GM19043 (cell line): Measurements from ENCODE around the gene PTCRA.

Experiments
- ATAC-seq: cut with Tn5 transposase; IDR thresholded peaks from one replicate; pipeline ENCODE4 v1.9.1; 2021; ENCODE audit warnings: low read depth; ENCODE audit not compliant: unreplicated experiment

PTCRA gene

GRCh38 chr6:42969431-42969830 is 53.6 kb downstream of the PTCRA start:
- no peak for ATAC-seq

- no peak for ATAC-seq
Observed at GRCh38 chr6:42969934-42970333, 54.1 kb downstream of the PTCRA start.

GRCh38 chr6:42970871-42971612 is 55.2 kb downstream of the PTCRA start:
- no peak for ATAC-seq

GRCh38 chr6:42971746-42972327 is 56.0 kb downstream of the PTCRA start:
- ATAC-seq = no peak

DNA sequence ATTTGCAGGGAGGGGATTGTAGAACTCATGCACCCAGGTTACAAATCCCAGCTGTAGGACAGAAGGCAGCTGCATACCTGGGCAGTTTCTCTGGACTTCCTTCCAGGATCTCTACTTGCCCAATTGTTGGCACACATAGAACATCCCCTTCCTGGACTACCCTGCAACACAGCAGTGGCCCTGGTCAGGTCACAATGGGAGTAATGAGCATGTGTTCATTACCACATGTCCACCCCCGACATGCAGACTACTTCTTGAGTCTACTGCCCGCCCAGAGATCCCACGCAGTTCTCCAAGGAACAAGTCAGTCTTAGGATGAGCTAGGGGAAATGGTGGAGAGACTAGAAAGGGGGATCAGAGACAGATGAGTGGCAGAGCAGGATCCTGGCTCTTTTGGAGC is 58.1 kb downstream of the PTCRA start:
- no peak for ATAC-seq

DNA sequence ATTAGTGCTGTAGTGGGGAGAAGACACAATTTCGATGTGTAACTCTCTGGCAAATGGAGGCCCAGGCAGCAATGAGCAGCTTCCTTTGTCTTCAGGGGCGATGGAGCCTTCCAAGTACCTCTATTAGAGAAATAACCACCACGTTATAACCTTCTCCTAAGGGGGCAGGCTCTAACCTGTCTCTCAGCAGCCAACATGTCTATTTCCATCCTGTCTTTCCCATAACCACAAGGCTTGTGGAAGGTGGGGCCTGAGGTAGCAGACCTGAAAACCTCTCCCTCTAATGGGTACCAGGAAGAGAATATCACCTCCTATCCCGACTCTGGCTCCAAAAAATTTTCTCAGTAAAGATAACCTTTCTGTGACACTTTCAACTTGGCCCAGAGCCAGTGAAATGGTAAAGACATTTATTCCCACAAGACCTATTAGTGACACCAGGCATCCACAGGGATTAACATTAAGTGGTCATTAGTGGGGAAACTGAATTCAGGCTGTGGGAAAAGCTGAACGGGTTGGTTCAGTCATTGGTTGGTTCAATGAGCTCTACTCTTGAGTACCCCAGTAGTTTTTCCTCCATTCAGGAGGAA is 59.2 kb downstream of the PTCRA start:
- ATAC-seq = no peak
